HG02678 (cell line): Measurements from ENCODE around the gene STAC.

Experiments used
- ATAC-seq: cut with Tn5 transposase; IDR thresholded peaks from one replicate; pipeline ENCODE4 v1.9.1; 2021; ENCODE audit warnings: mild to moderate bottlenecking, moderate library complexity; ENCODE audit not compliant: unreplicated experiment

The STAC gene

GRCh38 chr3:36380221-36381031 lies at the start of gene STAC:
STAC (plus strand) TSS chr3:36380504; CDS start chr3:36380644, 140 bp downstream.
- ATAC-seq, result no peak

GRCh38 chr3:36332139-36332538 lies 48.2 kb upstream of the STAC start:
- ATAC-seq, result no peak

- ATAC-seq, result no peak
These were observed 18.1 kb upstream of the STAC start for GRCh38 chr3:36362216-36362615.

- no peak for ATAC-seq
These were observed 17.3 kb upstream of the STAC start for GRCh38 chr3:36362973-36363372.

DNA sequence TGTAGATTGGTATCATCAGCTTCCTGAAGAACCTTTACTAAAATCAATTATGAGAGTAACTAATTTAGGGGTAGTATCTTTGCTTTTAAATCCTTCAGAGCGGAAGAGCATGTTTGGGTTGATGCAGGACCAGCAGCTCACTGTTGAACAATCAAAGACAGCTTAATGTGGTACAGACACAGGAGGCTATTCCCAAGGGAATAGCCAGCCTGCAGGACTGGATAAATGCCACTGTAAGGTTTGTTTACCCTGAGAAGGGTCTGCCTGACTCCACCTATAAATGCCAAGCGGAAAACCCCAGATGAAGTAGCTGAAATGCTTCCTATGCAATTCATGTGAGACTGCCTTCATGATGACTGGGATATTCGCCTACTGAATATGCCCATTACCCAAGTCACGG lies 16.0 kb upstream of the STAC start:
- ATAC-seq, result no peak

GRCh38 chr3:36365829-36366228 lies 14.5 kb upstream of the STAC start:
- ATAC-seq, result no peak

GRCh38 chr3:36366308-36366707 lies 14.0 kb upstream of the STAC start:
- no peak for ATAC-seq

DNA sequence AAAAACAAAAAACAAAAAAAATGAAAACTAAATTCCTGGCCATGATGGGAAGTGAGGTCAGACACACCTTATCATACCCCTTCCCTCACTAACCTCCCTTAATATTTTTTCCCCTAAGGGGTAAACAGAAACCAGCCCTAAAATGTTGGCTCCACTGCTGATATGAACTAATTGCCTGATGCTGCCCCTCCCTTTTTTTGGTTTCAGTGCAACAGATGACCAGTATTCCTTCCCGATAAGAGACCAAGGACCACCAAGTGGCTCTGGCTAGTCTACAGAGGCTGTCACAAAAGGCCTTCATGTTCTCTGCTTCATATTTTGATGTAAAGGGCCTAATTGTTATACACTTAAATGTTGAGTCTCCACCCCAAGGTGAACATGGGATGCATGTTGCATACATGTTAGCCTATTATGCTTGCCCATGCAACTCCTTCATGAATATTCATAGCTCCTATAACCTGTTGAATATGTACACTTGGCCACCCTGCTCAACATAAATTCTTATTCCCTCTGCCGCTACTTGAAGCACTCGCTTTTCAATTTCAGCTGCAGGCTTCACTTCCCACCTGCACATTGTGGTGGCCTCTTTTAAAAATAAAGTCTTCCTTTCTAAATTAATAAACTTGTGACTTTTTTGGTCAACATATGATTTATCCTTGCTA lies 12.3 kb upstream of the STAC start:
- no peak for ATAC-seq

DNA sequence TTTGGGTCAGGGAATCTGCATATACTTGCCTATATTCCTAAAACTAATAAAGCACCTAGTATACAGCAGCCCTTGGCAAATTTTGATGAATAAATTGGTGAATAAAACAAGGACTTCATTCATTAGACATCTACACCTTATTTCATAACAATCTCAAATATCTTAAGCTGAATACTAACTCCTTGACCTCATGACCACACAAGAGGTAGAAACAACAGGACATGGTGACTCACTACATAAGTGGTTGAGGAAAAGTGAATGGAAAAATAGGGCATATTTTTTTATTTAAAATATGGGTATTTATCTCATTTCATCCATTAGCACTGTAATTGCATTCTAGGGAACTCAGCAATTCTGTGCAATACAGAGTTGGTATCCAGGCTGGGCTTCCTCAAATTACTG lies 7.8 kb upstream of the STAC start:
- no peak for ATAC-seq

- ATAC-seq, result no peak
These were observed 7.2 kb upstream of the STAC start for GRCh38 chr3:36373084-36373483.

- no peak for ATAC-seq
These were observed 6.6 kb upstream of the STAC start for GRCh38 chr3:36373666-36374065.

DNA sequence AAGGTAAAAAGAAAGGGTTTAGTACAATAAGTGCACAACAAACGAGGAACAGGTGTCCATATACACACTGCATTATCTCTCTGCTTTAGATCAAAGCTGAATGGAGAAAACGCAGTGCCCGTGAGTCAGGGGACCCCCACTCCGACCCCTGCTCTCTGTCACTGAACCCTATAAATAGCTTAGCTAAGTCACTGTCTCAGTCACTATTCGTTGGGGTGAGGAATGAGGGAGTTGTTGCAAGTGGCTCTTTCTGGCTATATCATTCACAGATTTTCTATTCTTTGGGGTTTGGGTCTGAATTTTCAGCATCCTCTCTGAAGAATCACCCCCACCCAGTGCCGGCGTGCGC lies 458 bp upstream of the STAC start:
- ATAC-seq, result no peak

DNA sequence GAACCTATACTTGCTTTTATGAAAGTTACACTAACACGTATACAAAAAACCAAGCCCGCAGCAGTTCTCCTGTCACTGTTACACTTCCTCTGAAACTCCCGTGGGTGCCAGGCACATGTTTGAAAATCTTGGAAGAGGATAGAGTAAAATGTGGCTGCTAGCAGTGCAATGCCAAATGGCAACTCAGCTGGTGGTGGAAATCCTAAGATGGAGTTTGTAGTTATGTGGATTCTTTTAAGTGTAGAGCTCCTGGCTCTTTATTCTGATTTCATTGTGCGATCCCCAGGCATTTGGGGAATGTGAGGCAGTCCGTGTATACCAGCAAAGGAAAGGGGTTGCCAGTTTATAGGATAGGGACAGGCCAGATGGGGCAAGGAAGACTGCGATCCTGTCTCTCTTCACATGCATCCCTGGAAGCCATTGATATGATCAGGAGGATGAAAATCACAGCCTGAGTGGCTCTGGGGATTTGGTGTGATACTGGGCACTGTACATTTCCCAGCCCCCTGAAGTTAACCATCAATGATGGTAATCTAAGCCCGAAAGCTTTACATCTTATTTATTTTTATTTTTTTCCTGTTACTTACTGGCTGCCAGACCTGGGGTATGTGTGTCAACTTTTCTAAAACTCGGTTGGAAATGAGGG lies 1.1 kb downstream of the STAC start:
- no peak for ATAC-seq

DNA sequence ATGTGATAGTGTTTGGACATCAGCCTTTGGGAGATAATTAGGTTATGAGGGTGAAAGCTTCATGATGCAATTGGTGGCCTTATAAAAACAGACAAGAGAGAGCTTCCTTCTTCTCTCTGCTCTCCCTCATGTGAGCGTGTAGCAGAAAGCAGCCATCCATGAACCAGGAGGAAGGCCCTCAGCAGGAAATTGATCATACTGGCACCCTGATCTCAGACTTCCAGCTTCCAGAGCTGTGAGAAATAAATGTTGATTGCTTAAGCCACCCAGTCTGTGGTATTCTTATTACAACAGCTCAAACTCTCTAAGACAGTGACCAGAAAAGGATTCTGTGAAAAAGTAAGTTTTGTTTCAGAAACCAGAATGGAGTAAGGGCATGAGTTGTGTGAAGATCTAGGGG lies 13.3 kb downstream of the STAC start:
- no peak for ATAC-seq

GRCh38 chr3:36394176-36394575 lies 13.9 kb downstream of the STAC start:
- ATAC-seq, result no peak

DNA sequence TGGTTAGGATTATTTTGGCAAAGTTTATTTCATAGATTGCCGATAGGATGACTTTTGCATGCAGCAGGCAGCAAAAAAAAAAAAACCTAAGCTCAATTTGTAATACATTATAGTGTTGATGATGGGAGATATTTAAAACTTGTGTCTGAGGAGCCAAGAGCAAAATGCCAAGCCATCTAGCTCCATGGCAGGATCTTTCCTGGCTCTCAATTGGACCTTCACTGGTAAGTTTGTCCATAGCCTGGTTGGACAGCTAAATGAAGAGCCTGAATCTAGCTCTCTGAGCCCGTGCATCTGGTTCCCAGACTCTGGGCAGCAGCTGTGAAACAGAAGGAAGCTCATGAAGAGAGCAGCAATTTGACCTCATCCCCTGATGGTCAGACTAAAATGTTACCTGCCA lies 17.5 kb downstream of the STAC start:
- no peak for ATAC-seq

- no peak for ATAC-seq
These were observed 19.6 kb downstream of the STAC start for GRCh38 chr3:36399933-36400332.

GRCh38 chr3:36401056-36401455 lies 20.8 kb downstream of the STAC start:
- ATAC-seq, result no peak

- no peak for ATAC-seq
These were observed 23.4 kb downstream of the STAC start for GRCh38 chr3:36403661-36404060.

DNA sequence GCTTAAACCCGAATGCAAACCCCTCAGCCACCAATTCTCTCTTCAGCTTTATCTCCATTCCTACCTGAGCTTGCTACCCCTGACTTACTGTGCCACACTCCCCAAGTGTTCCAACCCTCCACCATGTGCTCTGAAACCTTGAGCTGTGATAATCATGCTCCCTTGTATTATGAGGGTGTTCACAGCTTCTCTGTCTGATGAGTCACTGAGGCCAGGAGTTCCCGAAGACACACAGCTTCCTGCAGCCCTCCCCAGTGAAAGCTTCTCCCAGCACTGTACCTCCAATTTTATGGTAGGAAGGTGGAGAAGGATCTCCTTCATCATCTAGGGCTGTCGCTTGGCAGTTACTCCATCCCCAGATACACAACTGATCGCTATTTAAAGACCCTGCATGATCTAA lies 24.9 kb downstream of the STAC start:
- ATAC-seq, result no peak

GRCh38 chr3:36408146-36408545 lies 27.8 kb downstream of the STAC start:
- no peak for ATAC-seq

DNA sequence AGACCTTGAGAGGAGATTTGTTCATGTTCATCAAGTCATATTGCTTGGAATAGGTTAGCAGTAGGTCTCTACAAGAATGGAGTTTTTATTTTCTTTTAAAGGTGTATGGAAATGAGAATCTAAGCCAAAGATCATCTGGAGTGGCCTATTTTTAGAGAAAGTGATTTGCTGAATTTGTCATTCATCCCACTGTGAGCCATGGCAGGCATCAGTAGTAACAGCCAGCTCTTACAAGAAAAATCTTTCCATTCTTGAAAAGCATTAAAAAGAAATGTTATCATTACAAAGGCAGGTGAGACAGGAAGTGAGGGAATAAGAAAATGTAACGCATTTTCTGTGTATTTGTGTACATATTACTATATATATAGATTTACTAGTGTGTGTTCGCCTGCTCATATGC lies 29.6 kb downstream of the STAC start:
- ATAC-seq, result no peak
